ENCODE results near the gene MACF1. TPM values are rescaled to one million over a fixed set of nuclear protein-coding genes. Genes with fewer than 3 reads are reported as not detected.
A peak's percentile ranks its signal among the peaks of the same experiment; 100 is the strongest.

Gene MACF1
- total and polyA plus RNA-seq, 10 donors, result 50.8 to 641 (median 414) TPM

- Histone ChIP-seq H3K36me3 (peaks cover 0 to 33% (median 11%) of the 10 kb centered on the region in 6 donors), H3K27ac (peak overlapping the region in 4 of 8 donors; percentile 1 to 94 (median 73)), H3K4me3 (peak overlapping the region in 6 of 8 donors; percentile 13 to 90 (median 78)), H3K9me3 (no peaks in the 10 kb centered on the region), H3K27me3 (replicated peaks in 1 of 7) (no peaks in the 10 kb centered on the region), H3K4me1 (peaks cover 28 to 94% (median 76%) of the 10 kb centered on the region in 6 donors)
- WGBS, 5 donors, result 50 to 74% (median 61%) methylated on average over 3 of the region's 3 CpGs
- TF ChIP-seq POLR2AphosphoS5 (IDR thresholded peaks at IDR 0.05), result no peak
- no peak for TF ChIP-seq POLR2A (IDR thresholded peaks at IDR 0.05)
- no peak for TF ChIP-seq CTCF (IDR thresholded peaks at IDR 0.05 in 8 of 11, conservative IDR thresholded peaks at IDR 0.05 in 3 of 11)
- DNase-seq, result no peak
- intact Hi-C loops (cut with DNase I; ENCODE audit: low total_unique reads), result no loop called here
Measured at GRCh38 chr1:39411526-39412478, 207.3 kb downstream of the MACF1 start.

GRCh38 chr1:39412892-39413291, 208.4 kb downstream of the MACF1 start:
- H3K27ac ChIP-seq, result no peak overlapping the region
- intact Hi-C loops (cut with DNase I; ENCODE audit: low total_unique reads), result no loop called here
- peaks cover 18 to 91% (median 67%) of the 10 kb centered on the region in 6 donors for H3K4me1 ChIP-seq
- H3K9me3 ChIP-seq, result no peaks in the 10 kb centered on the region
- no peaks in the 10 kb centered on the region for H3K27me3 ChIP-seq (replicated peaks in 1 of 7)
- no peak overlapping the region for H3K4me3 ChIP-seq
- H3K36me3 ChIP-seq, result peaks cover 0 to 33% (median 11%) of the 10 kb centered on the region in 6 donors
- no peak for TF ChIP-seq POLR2A (IDR thresholded peaks at IDR 0.05)
- TF ChIP-seq CTCF (IDR thresholded peaks at IDR 0.05 in 8 of 11, conservative IDR thresholded peaks at IDR 0.05 in 3 of 11), result no peak
- TF ChIP-seq POLR2AphosphoS5 (IDR thresholded peaks at IDR 0.05), result no peak
- no peak for DNase-seq
- 86 to 100% (median 92%) methylated on average over 2 of the region's 2 CpGs for WGBS, 5 donors

- peak overlapping the region in 6 of 8 donors; percentile 5 to 25 (median 16) for H3K4me3 ChIP-seq
- no peak for DNase-seq
- WGBS, 5 donors, result 61 to 92% (median 73%) methylated on average over 1 to 4 of the region's 4 CpGs
- H3K27me3 ChIP-seq (replicated peaks in 1 of 7), result no peaks in the 10 kb centered on the region
- peaks cover 16 to 93% (median 66%) of the 10 kb centered on the region in 6 donors for H3K4me1 ChIP-seq
- H3K27ac ChIP-seq, result peak overlapping the region in 2 of 8 donors; percentile 3 to 36
- H3K36me3 ChIP-seq, result peaks cover 0 to 41% (median 11%) of the 10 kb centered on the region in 6 donors
- intact Hi-C loops (cut with DNase I; ENCODE audit: low total_unique reads), result no loop called here
- TF ChIP-seq POLR2AphosphoS5 (IDR thresholded peaks at IDR 0.05) (no peak), POLR2A (IDR thresholded peaks at IDR 0.05) (no peak), CTCF (IDR thresholded peaks at IDR 0.05 in 8 of 11, conservative IDR thresholded peaks at IDR 0.05 in 3 of 11) (no peak)
- no peaks in the 10 kb centered on the region for H3K9me3 ChIP-seq
Measured at GRCh38 chr1:39413902-39414528, 209.5 kb downstream of the MACF1 start.

GRCh38 chr1:39415553-39415952, 211.1 kb downstream of the MACF1 start:
- DNase-seq, result no peak
- TF ChIP-seq POLR2A (IDR thresholded peaks at IDR 0.05) (no peak), CTCF (IDR thresholded peaks at IDR 0.05 in 8 of 11, conservative IDR thresholded peaks at IDR 0.05 in 3 of 11) (no peak), POLR2AphosphoS5 (IDR thresholded peaks at IDR 0.05) (no peak)
- intact Hi-C loops (cut with DNase I; ENCODE audit: low total_unique reads), result no loop called here
- peaks cover 0 to 54% (median 11%) of the 10 kb centered on the region in 6 donors for H3K36me3 ChIP-seq
- WGBS, 5 donors, result 79 to 93% (median 90%) methylated on average over 9 of the region's 9 CpGs
- no peak overlapping the region for H3K27ac ChIP-seq
- H3K9me3 ChIP-seq, result no peaks in the 10 kb centered on the region
- no peak overlapping the region for H3K4me3 ChIP-seq
- H3K27me3 ChIP-seq (replicated peaks in 1 of 7), result no peaks in the 10 kb centered on the region
- H3K4me1 ChIP-seq, result peaks cover 6 to 87% (median 55%) of the 10 kb centered on the region in 6 donors

Measured in spleen (tissue), 11 donors.